ENCODE measurements around the gene AKT3.

The AKT3 gene

DNA sequence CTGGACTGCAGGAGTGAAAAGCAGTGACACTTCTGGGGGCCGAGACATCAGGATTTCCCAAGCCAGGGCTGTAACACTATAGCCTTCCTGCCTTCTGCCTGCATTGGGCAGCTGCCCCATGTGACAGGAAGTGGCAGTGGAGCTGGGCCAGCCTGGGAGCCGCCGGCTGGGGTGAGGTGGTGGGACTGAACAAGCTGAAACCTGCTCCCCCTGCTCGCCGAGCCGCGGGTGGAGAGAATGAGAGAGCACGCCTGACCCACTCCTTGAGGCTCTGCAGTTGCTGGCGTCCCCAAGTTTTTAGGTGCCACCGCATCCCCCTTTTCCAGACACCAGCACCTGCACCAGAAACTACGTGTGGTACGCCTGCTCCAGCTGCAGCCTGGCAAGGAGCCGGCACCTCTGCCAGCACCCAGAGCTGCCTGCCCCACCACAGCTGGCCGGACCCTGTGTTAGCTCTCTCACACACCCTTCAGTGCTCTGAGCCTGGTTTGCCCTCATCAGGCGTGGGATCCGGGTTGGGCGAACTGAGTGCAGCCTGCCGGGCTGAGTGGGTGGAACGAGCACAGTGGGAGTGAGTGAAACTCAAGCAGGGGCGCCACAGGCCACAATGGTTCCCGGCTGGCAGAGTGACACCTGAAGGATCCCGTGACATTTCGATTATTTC, 119.4 kb downstream of the AKT3 start:
- DNase-seq = no peak

DNA sequence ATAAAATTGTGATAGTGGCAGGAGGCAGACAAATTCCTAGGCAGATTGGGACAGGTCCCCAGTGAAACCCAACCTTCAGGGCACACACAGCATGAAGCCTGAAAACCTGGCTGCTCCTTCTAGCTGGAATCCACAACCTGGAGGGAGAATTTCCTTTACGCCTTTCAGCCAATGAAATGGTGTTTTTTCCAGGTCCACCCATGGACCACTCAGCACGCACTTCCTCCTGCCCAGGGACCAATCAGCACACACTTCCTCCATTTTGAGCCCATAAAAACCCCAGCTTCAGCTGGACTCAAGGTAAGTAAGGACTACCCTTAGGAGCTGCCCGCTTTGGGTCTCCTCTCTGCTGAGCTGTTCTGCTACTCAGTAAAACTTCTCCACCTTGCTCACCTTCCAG, 120.1 kb downstream of the AKT3 start:
- no peak for DNase-seq

DNA sequence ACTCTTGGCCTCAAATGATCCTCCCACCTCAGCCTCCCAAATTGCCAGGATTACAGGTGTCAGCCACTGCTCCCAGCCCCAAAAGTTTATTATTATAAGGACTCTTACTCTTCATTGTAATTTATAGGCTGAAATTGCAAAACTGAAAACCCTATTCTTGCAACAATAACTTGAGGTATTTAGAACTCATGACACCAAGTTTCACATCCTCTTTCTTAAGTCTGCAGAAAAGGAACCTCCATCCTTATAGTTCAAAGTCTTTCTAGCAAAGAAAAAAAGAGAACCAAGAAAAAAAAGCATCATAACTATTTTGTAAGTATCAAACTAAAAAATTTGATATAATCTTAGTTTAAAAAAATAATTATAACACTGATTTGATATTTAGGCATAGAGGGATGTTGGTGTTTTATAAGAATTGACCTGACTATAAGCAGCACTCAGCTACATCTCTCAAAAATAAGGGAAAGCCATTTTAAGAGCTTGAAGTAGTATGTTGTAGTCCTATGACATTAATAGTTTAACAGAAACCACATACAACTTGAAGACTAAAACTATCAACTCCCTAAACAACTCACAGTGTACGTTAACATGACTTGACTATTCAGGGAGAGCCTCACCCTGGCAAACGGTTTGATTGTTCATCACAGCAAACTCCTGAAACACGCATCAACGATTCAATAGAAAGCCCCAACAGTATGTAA, 122.4 kb downstream of the AKT3 start:
- DNase-seq = no peak

DNA sequence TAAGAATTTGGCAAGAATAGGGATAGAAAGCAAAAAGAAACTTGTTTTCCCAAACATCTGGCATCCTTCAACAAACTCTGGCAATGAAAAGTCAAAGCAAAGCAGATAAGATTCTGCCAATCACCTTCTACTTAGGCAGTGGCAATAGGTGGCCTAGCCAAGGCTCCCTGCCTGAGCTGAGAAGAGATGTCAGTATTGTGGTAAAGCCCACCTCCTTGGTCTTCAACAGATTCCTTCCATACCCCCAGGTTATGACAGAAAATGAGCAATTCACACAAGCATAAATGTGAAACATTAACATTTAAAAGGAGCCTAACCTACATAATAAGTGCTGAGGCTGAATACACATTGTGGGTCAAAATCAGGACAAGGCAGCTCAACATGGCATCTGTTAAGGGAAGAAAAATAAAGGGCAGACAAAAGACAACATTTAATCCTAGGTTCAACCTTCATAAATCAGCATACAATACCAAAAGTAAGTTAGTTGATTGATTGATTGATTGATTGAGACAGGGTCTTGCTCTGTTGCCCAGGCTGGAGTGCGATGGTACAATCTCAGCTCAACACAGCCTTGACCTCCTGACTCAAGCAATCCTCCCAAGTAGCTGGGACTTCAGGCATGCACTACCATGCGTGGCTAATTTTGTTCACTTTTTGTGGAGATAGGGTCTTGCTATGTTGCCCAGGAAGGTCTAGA, 123.1 kb downstream of the AKT3 start:
- no peak for DNase-seq

DNA sequence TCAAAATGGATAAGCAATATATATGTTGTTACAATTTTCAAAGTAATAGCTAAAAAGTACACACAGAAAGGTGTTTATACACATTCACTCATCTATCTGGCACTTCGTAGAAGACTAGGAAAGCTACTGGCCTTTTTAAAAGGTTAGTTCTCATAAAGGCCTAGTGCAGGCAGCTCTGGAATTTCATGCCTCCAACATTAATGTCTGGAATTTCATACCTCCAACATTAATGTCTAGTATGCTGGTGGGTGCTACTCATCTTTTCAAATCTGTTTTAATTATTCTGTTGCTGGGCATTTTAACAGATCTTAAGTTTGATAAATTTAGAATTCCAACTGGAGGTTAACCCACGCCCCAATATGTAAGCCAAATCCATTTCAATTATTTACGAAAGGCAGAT, 124.2 kb downstream of the AKT3 start:
- no peak for DNase-seq

DNA sequence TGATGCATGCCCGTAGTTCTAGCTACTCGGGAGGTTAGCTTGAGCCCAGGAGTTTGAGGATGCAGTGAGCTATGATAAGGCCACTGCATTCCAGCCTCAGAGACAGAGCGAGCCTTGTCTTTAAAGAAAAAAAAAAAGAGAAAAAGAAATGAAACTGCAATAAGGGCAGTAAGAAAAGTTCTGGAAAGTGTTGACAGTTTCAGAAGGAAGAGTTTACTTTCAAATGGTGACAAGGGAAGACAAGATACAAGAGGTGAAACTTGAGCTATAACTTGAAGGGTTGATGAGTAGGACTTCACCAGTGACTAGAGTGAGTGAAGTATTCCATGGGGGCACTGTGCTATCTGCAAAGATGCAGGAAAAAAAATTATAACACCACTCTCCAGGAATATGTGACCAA, 125.0 kb downstream of the AKT3 start:
- no peak for DNase-seq

DNA sequence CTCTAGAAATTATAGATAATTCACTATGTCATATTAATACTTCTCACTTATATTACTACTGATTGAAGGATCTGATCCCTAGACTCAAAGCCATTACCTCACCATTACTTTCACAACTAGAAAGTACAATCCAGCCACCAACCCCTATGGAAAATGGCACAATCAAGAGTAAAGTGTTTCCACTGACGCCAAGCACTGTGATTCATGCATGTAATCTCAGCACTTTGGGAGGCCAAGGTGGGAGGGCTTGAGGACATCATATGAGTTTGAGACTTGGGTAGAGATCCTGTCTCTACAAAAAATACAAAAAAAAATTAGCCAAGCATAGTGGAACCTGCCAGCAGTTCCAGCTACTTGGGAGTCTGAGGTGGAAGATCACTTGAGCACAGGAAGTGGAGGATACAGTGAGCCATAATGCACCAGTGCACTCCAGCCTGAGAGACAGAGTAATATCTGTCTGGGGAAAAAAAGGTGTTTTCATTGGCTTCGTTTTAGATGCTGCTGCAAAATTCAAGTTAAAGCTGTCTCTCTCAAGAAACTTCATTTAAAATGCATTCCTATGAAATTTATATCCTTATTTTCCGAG, 126.5 kb downstream of the AKT3 start:
- DNase-seq = no peak

DNA sequence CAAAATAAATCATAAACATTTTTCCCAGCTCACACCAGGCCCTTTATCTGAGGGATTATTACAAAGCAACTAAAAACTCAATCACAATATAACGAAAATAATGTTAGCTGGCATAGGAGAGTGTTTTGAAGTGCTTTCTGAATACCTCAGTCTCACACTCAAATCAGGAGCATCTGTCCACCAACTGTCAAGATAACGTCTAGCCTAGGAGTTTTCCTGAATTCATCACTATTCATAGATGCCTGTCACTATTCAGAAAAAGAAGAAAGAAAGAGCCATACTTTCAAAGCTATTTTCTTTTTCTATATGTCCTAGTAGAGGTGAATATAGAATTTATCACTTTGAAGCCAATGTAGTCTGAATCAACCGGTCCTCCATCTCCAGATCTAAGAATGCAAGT, 127.0 kb downstream of the AKT3 start:
- DNase-seq = no peak

DNA sequence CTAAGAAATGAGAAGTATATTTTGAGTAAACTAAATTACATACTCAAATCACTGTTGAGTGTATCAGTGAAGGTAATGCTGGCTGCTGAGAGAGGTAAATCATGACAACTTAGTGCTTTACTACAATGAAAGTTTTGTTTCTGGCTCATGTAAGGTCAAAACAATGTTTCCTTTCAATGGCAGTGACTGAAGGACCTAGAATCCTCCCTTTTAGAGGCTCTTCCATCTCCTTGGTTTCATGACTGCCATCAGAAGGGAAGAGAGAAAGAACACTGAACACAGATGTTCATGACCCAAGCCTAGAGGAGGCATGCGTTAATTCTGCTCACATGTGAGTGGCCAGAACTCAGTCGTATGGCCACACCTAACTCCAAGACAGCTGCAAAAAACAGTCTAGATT, 130.6 kb downstream of the AKT3 start:
- no peak for DNase-seq

DNA sequence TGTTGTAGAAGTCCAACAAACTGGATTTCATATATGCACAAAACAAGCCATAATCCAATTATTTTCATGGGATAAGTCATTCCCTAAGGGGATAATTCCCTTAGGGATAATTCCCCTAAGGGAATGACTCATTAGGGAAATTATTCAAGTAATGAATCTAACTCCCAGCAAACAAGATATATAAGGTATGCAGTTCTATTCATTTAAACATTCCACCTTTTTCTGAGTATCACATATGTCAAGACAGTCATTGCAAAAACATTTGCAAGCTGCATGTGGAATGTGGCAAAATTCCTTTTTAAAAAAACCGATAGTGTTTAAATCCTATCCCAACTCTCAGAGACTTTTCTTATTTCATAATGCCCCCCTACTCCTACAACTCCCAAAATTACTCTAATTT, 131.2 kb downstream of the AKT3 start:
- no peak for DNase-seq

DNA sequence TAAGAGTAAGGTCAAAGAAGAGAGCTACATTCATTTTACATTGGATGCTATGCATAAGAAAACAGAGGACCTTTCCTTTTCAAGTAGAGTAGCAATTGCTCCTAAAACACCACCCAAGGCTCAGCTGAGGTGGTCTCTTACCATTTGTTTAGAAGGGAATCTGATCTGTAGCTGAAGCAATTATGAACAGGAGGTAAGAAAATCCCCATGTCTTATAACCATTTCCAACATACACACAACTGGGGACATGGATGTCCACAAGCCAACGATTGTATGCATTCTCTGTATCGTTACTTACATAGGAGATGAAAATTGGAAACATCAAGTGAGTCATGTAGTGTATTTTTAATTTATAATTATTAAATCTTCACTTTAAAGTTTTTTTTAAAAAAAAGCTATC, 132.0 kb downstream of the AKT3 start:
- no peak for DNase-seq

DNA sequence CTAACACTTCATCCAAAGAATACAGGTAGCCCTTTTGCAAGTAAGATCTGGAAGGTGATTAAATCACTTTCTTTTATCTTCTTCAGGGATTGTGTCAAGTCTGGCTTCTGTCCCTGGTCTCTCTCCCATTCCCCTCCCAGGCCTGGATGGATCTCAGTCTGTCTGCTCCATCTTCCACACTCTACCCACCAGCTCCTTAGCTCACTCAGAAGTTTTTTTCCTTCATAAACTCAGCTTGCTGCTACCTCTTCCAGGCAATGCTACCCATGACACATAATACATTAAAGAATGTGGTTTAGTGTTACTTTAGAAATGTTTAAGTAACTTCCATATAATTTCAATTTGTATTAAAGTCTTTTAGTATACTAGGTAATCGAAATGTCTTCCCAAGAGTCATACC, 133.1 kb downstream of the AKT3 start:
- no peak for DNase-seq

DNA sequence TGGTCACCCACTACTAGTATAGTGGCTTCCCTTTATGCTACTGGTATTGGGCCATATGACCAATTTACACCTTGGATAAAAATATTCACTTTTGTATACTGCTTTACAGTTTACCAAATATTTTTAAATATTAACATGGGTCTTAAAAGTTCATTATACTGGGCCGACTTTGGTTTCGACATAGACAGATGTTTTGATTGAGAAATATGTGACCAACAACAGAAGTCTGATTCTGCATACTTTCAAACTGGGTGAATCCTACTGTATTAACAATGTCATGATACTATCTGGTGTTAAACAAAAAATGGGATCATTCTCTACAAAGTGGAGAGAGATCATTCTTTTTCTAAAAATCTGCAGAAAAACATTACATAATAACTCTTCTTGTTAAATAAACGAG, 134.8 kb downstream of the AKT3 start:
- DNase-seq = no peak

DNA sequence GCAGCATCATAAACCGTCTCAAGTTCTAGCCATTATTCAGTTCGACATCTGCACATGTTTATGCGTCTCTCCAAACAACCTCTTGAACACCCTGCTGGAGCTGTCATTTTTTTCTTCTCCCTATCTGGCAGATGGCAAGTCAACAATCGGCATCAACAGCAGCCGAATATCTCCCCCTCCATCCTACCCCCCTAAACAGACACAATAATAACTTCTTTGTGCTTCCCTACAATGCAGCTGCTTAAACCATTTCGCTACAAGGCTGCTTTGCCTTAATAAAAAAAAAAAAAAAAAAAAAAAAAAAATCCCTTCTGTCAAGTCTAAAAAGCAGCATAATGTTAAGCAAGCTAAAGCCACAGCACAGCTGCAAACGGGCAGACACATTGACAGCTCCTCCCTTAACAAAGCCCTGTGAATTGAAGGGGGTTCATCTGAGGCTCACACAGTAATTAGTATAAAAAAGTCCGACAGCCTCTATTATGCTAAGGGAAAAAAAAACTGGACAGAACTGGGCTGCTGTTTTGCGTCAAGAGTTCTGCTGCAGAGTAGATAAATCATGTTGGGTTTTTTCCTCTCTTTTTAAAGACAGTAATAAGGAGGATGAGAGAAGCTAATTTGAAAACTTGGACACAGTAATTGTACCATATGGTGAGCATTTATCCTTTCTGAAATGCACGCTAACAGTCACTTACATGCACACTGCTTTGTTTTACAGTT, 136.4 kb downstream of the AKT3 start:
- DNase-seq = no peak

DNA sequence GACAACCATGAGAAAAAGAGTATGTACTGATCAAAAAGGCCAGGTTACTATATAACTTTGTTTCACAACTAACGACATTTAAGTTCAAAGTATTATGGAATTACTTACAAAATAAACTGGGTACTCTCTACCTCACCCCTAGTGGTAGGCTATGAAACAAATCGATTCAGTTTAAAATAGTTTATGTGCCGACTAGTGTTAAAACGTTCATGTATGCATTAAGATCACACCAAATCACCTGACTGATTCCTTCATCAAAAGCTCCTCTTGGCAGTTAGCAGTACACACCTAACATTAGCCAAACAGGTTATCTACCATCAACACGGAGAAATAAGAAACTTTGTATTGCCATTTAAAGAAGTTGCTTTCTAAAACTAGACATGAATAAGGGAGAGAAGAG, 137.1 kb downstream of the AKT3 start:
- no peak for DNase-seq

DNA sequence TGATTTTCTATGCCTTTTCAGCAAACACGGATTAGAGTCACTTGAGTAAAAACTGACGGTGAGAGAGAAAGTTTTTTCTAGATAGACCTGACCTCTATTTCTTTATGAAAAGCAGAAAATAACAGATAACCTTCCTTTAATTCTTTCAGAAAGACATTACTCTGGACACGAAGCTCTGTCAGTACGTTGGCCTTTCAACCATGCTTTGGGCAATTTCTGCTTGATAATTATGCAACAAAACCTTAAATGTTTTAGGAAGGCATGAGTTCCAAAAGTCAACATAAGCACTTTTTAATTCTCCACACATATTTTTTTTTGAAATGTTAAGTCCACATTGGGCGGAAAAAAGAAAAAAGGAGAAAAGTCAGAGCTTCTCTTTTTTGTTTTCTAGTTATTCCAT, 137.8 kb downstream of the AKT3 start:
- DNase-seq = no peak

DNA sequence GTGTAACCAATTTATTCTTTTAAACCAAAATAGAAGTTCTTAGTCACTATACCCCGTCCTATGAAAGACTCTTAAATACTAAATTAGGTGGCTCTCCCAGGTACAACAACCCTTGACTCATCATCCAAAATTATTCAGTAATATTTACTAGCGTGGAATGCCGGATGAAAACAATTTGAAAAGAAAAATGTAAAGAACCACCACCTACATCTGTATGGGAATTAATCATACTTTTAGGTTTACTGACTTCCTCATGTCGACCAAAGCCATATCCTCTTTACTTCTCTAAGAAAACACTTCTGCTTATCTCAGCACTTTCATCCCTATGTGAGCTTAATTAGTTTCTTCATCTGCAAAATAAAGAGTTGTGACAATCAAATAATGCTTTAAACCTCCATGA, 139.6 kb downstream of the AKT3 start:
- DNase-seq = no peak

DNA sequence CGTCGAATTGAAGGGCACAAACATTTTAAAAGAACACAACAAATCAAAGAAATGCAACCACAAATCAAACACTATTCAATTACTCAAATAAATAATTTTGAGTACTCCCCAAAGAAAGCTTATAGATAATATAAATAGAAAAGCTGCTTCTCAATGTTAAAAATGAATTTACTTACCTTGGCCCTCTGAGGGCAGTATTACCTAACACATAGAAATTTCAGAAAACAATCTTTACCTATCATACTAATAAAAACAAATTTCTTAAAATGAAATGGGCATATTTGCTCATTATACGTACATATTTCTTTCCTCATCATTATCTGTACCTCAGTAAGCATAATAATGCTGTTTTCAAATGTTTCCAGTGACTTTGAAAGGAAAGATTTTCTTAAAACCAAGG, 141.8 kb downstream of the AKT3 start:
- DNase-seq = no peak

DNA sequence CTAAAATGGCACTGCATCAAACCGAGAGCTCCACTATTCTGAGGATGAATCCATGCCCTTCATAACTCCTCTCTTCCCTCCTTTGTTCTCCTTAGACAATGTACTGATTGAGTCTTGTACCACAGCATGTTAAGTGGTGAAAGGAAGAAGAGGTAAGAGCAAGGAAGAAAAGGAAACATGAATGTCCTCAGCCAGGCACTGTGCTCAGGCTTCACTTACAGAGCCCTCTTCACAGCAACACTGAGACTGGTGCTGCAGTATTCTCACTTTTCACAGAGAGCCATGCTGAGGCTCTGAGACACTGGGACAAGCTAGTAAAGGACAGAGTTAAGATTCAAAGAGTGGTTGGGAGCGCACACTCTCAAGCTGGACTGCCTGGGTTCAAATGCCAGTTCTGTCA, 143.5 kb downstream of the AKT3 start:
- no peak for DNase-seq

DNA sequence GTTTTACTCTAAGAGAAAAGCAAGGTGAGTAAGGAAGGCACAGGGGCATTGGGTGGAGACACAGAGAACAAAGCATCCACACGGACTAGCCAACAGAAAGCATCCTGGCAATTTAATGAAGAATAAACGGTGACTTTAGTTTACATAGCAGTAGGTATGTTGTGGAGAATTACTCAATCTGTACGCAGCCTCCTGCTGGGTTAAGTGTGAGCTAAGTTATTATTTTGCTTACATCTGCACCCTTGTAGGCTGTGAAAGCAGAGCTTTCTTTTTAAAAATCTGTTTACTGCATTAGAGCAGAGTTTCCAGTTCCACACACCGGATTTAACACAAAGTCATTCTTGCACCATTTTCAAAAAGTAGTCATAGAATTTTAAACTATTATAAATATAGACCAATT, 144.5 kb downstream of the AKT3 start:
- no peak for DNase-seq

DNA sequence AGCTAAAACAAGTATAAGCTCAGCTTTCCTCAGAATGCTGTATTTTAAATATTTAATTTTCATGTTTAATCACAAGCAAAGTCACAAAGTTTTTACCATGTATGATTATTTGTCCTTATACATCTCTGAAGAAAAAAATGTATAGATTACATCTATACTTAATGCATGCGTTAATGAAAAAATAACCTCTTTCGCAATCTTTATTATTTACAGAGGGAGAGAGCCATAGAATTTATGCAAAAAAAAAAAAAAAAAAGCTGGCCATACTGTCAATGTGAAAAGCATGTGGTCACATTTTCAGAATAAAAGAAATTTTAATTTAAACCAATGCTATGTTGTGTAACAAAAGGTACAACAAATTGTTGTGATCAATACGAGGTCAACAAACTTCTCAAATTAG, 148.2 kb downstream of the AKT3 start:
- no peak for DNase-seq

DNA sequence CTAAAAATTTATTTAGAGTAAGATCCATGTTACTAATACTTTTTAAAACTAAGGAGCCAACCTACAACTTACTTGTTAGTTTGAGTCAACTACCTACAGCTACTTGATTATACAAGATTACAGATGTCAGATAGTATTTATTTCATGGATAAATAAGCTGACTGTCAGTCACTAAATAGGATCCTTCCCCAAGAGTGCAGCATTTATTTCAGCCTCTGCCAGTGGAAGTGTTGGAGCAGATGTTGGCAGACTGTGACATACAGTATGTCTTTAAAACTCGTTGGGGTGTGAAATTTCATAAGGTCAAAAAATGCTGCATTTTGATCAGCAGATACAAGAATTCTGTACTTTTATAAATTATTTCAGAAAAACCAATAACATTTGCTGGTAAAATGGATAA, 156.2 kb downstream of the AKT3 start:
- DNase-seq = no peak

DNA sequence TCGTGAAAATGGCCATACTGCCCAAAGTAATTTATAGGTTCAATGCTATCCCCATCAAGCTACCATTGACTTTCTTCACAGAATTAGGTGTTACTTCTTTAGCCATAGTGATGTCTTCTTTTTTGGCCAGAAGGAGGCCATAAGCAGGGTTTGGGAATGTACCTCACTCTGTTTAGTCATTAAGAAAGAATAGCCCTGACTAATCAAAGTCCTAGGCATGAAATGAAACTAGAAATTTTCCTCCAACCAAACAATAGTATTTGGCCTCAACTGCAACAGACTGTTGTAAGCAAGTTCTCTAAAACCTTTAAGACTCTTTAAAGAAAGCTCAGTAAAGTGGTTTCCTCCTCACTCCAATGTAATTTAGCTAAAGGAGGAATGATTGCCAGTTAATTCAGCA, 163.9 kb downstream of the AKT3 start:
- no peak for DNase-seq

Data from activated T-cell treated with anti-CD3 and anti-CD28 coated beads, Interleukin-2, amount 50 U/mL, for 48 hours (primary cell).